ENCODE results near the gene DSTN. TPM values are rescaled to one million over a fixed set of nuclear protein-coding genes. Genes with fewer than 3 reads are reported as not detected.

The DSTN gene
- total RNA-seq, 1 experiment from 2014 or later = 9.5 TPM

DNA sequence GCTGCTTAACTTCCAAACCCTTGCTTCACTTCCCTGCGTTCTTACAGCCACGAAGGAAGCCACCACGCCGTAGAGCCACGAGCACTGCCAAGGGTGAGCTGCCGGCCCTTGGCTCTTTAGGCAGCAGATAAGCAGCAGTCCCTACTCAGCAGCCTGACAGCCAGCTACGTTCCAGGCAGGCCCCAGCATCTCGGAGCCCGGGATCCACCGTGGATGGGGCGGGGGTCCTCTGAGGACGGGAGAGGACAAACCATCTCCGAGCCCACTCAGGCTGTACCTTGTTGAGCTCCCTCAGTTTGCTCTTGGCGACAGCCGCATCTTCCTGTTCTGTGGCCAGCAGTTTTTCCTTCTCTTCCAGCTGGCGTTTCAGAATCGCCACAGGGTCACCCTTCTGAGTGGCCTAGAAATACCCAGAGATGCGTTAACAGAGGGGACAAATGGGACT is 71.7 kb downstream of the DSTN start:
- Histone ChIP-seq H3K4me3 (ENCODE audit: low read length) (no peak overlapping the region), H3K4me2 (ENCODE audit: low read depth, low read length, poor library complexity, severe bottlenecking) (no peak overlapping the region), H2AFZ (ENCODE audit: low read length) (no peak overlapping the region), H3K36me3 (ENCODE audit: insufficient read depth, low read length) (no peaks in the 10 kb centered on the region), H3K79me2 (ENCODE audit: low read length) (no peaks in the 10 kb centered on the region), H3K27ac (ENCODE audit: low read length) (no peak overlapping the region), H3K9me3 (ENCODE audit: low read length) (no peaks in the 10 kb centered on the region), H3K4me1 (ENCODE audit: low read length) (no peaks in the 10 kb centered on the region), H3K9ac (ENCODE audit: low read length) (no peak overlapping the region), H3K27me3 (ENCODE audit: low read length) (no peaks in the 10 kb centered on the region), H3K9me2 (replicated peaks; ENCODE audit: insufficient read depth, low read length) (no peaks in the 10 kb centered on the region), H4K20me1 (ENCODE audit: insufficient read depth, low read depth, low read length) (no peaks in the 10 kb centered on the region; the same call in 1 of the 2 replicates)
- DNase-seq = no peak

- Histone ChIP-seq H3K36me3 (ENCODE audit: insufficient read depth, low read length) (no peaks in the 10 kb centered on the region), H3K27ac (ENCODE audit: low read length) (no peak overlapping the region), H2AFZ (ENCODE audit: low read length) (no peak overlapping the region), H3K9ac (ENCODE audit: low read length) (no peak overlapping the region), H4K20me1 (ENCODE audit: insufficient read depth, low read depth, low read length) (peaks cover 4% of the 10 kb centered on the region; the same call in 1 of the 2 replicates), H3K4me3 (ENCODE audit: low read length) (no peak overlapping the region), H3K27me3 (ENCODE audit: low read length) (no peaks in the 10 kb centered on the region), H3K4me2 (ENCODE audit: low read depth, low read length, poor library complexity, severe bottlenecking) (no peak overlapping the region), H3K9me2 (replicated peaks; ENCODE audit: insufficient read depth, low read length) (no peaks in the 10 kb centered on the region), H3K79me2 (ENCODE audit: low read length) (no peaks in the 10 kb centered on the region), H3K9me3 (ENCODE audit: low read length) (no peaks in the 10 kb centered on the region), H3K4me1 (ENCODE audit: low read length) (no peaks in the 10 kb centered on the region)
- DNase-seq = no peak
Measured at GRCh38 chr20:17641993-17642392, 72.1 kb downstream of the DSTN start.

- Histone ChIP-seq H3K36me3 (ENCODE audit: insufficient read depth, low read length) (no peaks in the 10 kb centered on the region), H3K4me3 (ENCODE audit: low read length) (no peak overlapping the region), H4K20me1 (ENCODE audit: insufficient read depth, low read depth, low read length) (peaks cover 9% of the 10 kb centered on the region; the same call in 1 of the 2 replicates), H3K9me2 (replicated peaks; ENCODE audit: insufficient read depth, low read length) (no peaks in the 10 kb centered on the region), H3K27ac (ENCODE audit: low read length) (no peak overlapping the region), H3K79me2 (ENCODE audit: low read length) (no peaks in the 10 kb centered on the region), H3K9me3 (ENCODE audit: low read length) (no peaks in the 10 kb centered on the region), H2AFZ (ENCODE audit: low read length) (no peak overlapping the region), H3K4me1 (ENCODE audit: low read length) (no peaks in the 10 kb centered on the region), H3K4me2 (ENCODE audit: low read depth, low read length, poor library complexity, severe bottlenecking) (no peak overlapping the region), H3K9ac (ENCODE audit: low read length) (no peak overlapping the region), H3K27me3 (ENCODE audit: low read length) (no peaks in the 10 kb centered on the region)
- DNase-seq = no peak
Measured at GRCh38 chr20:17642404-17643269, 72.8 kb downstream of the DSTN start.

- H3K4me2 ChIP-seq (ENCODE audit: low read depth, low read length, poor library complexity, severe bottlenecking) = no peak overlapping the region
- H2AFZ ChIP-seq (ENCODE audit: low read length) = no peak overlapping the region
- H3K79me2 ChIP-seq (ENCODE audit: low read length) = no peaks in the 10 kb centered on the region
- peaks cover 16% of the 10 kb centered on the region; the same call in 1 of the 2 replicates for H4K20me1 ChIP-seq (ENCODE audit: insufficient read depth, low read depth, low read length)
- H3K27me3 ChIP-seq (ENCODE audit: low read length) = no peaks in the 10 kb centered on the region
- H3K9ac ChIP-seq (ENCODE audit: low read length) = no peak overlapping the region
- no peaks in the 10 kb centered on the region for H3K9me2 ChIP-seq (replicated peaks; ENCODE audit: insufficient read depth, low read length)
- H3K36me3 ChIP-seq (ENCODE audit: insufficient read depth, low read length) = no peaks in the 10 kb centered on the region
- H3K4me1 ChIP-seq (ENCODE audit: low read length) = no peaks in the 10 kb centered on the region
- no peak overlapping the region for H3K4me3 ChIP-seq (ENCODE audit: low read length)
- no peak overlapping the region for H3K27ac ChIP-seq (ENCODE audit: low read length)
- DNase-seq = no peak
- no peaks in the 10 kb centered on the region for H3K9me3 ChIP-seq (ENCODE audit: low read length)
Measured at GRCh38 chr20:17643531-17644188, 73.8 kb downstream of the DSTN start.

DNA sequence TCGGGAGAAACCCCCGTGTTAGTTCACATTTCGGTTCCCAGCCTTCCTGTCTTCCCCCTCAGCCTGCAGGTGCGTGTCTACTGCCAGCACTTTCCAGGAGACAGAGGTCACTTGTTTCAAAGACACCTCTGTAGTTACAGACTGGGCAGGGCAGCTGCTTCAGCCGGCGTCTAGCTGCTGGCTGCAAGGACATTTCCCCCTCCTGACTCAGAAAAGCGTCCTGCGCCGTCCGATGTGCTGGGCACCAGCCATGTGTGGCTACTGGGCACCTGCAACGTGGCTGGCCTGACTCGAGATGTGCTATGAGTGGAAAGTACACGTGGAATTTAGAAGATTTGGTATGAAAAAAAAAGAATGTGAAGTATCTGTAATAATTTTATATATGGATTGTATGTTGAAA is 74.6 kb downstream of the DSTN start:
- Histone ChIP-seq H3K27ac (ENCODE audit: low read length) (no peak overlapping the region), H3K9ac (ENCODE audit: low read length) (no peak overlapping the region), H3K9me3 (ENCODE audit: low read length) (no peaks in the 10 kb centered on the region), H3K4me3 (ENCODE audit: low read length) (no peak overlapping the region), H3K4me1 (ENCODE audit: low read length) (no peaks in the 10 kb centered on the region), H3K9me2 (replicated peaks; ENCODE audit: insufficient read depth, low read length) (no peaks in the 10 kb centered on the region), H2AFZ (ENCODE audit: low read length) (no peak overlapping the region), H3K36me3 (ENCODE audit: insufficient read depth, low read length) (no peaks in the 10 kb centered on the region), H4K20me1 (ENCODE audit: insufficient read depth, low read depth, low read length) (peaks cover 16% of the 10 kb centered on the region; the same call in 1 of the 2 replicates), H3K27me3 (ENCODE audit: low read length) (no peaks in the 10 kb centered on the region), H3K79me2 (ENCODE audit: low read length) (no peaks in the 10 kb centered on the region), H3K4me2 (ENCODE audit: low read depth, low read length, poor library complexity, severe bottlenecking) (no peak overlapping the region)
- no peak for DNase-seq

- DNase-seq = no peak
- Histone ChIP-seq H3K9me3 (ENCODE audit: low read length) (no peaks in the 10 kb centered on the region), H3K4me3 (ENCODE audit: low read length) (no peak overlapping the region), H3K79me2 (ENCODE audit: low read length) (no peaks in the 10 kb centered on the region), H3K9me2 (replicated peaks; ENCODE audit: insufficient read depth, low read length) (no peaks in the 10 kb centered on the region), H4K20me1 (ENCODE audit: insufficient read depth, low read depth, low read length) (peaks cover 16% of the 10 kb centered on the region; the same call in 1 of the 2 replicates), H3K27me3 (ENCODE audit: low read length) (no peaks in the 10 kb centered on the region), H3K27ac (ENCODE audit: low read length) (no peak overlapping the region), H3K9ac (ENCODE audit: low read length) (no peak overlapping the region), H3K4me2 (ENCODE audit: low read depth, low read length, poor library complexity, severe bottlenecking) (no peak overlapping the region), H3K4me1 (ENCODE audit: low read length) (no peaks in the 10 kb centered on the region), H3K36me3 (ENCODE audit: insufficient read depth, low read length) (no peaks in the 10 kb centered on the region), H2AFZ (ENCODE audit: low read length) (no peak overlapping the region)
Measured at GRCh38 chr20:17645010-17645409, 75.1 kb downstream of the DSTN start.

DNA sequence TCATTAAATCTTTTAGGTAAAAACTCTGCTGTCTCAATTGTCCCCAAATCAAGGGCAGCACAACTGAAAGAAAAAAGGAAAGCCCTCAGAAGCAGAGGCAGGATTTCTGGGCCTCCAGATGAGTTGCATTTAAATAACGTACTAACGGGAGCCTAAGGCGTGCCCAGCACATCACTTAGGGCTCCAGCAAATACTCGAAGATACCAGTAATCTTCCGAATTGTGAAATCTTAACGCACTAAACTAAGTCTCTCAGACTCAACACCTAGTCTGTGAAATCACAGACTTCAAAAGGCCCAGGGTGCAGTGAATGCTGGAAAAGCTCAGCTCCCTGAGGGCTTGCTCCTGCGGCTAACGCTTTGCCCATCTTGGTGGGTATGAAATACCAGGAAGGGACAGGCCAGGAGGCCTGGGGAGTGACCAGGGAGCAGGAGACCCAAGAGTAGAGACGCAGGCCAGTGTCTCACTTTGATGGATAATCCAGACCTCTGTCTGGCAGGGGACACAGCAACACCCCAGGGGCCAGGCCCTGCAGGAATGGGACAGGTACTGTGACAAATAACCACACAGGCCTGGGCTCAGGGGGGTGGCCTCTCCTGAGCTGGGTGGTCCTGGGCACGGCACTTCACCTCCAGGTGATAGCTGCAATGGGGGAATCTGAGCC is 75.8 kb downstream of the DSTN start:
- Histone ChIP-seq H3K27ac (ENCODE audit: low read length) (no peak overlapping the region), H3K9me3 (ENCODE audit: low read length) (no peaks in the 10 kb centered on the region), H4K20me1 (ENCODE audit: insufficient read depth, low read depth, low read length) (peaks cover 16% of the 10 kb centered on the region; the same call in 1 of the 2 replicates), H3K4me1 (ENCODE audit: low read length) (no peaks in the 10 kb centered on the region), H3K4me3 (ENCODE audit: low read length) (no peak overlapping the region), H3K9me2 (replicated peaks; ENCODE audit: insufficient read depth, low read length) (no peaks in the 10 kb centered on the region), H3K9ac (ENCODE audit: low read length) (no peak overlapping the region), H3K27me3 (ENCODE audit: low read length) (no peaks in the 10 kb centered on the region), H3K79me2 (ENCODE audit: low read length) (no peaks in the 10 kb centered on the region), H3K36me3 (ENCODE audit: insufficient read depth, low read length) (no peaks in the 10 kb centered on the region), H2AFZ (ENCODE audit: low read length) (no peak overlapping the region), H3K4me2 (ENCODE audit: low read depth, low read length, poor library complexity, severe bottlenecking) (no peak overlapping the region)
- no peak for DNase-seq

All from Karpas-422 (cell line).